NCI-H128 (cell line): Measurements from ENCODE around the gene OR5H14.
"Not testable (repeated sequence)": the region's sequence is repeated elsewhere in the genome, so short reads cannot be mapped to it uniquely, and the experiment has no call there.

Experiments used
- DNase-seq: peaks from one replicate; lab custom pipeline; 2025; ENCODE audit not compliant: unreplicated experiment; lab: John Stamatoyannopoulos, UW

The OR5H14 gene

DNA sequence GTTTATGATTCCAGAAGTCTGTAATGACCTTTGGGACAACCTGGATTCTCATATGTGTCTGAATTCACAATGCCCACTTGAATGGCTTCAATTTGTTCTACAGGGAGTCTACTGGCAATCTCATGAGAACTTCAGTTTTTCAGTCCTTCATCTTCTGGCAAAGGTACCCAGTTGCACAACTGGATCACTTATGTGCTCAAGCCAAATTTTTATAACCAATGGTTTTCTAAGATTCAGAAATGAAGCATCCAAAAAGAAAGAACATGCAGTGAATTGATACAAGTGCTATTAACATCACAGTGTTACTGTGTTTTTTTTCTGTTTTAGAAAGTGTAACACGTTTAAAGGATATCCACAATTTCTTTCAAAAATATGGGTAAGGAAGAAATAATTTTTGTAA is at the start of gene OR5H14:
Gene OR5H14, plus strand, starts transcription at position 301 of the 400 bp plus-strand sequence. CDS start 1,907 bp downstream, outside the sequence.
- no peak for DNase-seq

- DNase-seq: no peak
These were observed 47.4 kb upstream of the OR5H14 start for GRCh38 chr3:98099848-98100247.

GRCh38 chr3:98108162-98108561 is 39.1 kb upstream of the OR5H14 start:
- DNase-seq: no peak

GRCh38 chr3:98109807-98110549 is 37.3 kb upstream of the OR5H14 start:
- no peak for DNase-seq

DNA sequence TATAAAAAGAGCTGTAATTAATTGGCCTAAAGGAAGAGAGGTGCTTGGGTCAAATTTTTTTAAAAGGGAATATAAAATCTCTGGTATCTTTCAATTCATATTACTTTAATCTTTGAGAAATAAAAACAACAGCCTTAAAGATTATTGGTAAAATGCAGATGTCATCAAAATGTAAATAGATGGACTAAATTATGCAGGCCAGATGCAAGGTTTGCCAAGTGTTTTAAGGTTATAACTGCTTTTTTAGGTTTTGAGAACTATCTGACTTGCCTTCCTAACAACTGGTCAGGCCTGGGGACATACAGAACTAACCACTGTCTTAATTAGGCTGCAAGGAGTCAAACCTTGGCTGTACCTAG is 36.8 kb upstream of the OR5H14 start:
- DNase-seq: no peak

DNA sequence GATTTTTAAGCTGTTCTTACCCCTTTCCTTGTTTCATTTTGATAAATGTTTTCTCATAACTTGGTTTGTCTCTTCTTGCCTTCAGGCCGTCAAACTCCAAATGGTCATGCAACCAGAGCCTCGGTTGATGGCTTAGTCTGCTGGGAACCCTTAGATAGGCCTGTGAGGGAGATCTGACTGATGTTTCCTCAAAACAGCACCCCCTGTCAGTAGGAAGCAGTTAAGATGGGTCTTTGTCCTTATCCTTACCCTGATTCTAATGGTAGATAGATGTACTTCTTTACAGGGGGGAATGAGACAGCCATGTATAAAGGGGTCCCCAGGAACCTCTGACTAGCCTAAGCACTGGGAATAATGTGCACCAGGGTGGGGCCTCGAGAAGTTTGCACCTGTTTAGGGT is 33.0 kb upstream of the OR5H14 start:
- DNase-seq: no peak

- DNase-seq: no peak
These were observed 31.6 kb upstream of the OR5H14 start for GRCh38 chr3:98115717-98116116.

DNA sequence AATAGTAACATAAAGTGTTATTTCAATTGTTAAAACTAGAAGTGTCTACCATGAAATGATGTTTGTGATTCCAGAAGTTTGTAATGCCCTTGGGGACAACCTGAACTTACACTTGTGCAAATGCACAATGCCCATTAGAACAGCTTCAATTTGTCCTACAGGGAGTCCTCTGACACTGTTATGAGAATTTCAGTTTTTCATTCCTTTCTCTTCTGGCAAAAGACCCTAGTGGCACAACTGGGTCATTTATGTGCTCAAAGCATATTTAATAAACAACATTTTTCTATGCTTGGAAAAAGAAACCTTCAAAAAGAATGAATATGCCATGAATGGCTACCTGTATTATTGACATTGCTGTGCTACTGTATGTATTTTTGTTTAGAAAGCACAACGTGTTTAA is 16.9 kb upstream of the OR5H14 start, which contains the start of gene OR5H1:
Gene OR5H1, plus strand, starts transcription at position 301 of the 400 bp plus-strand sequence. CDS start 1,977 bp downstream, outside the sequence.
- DNase-seq: no peak

- no peak for DNase-seq
These were observed 10.6 kb upstream of the OR5H14 start for GRCh38 chr3:98136631-98137030.

DNA sequence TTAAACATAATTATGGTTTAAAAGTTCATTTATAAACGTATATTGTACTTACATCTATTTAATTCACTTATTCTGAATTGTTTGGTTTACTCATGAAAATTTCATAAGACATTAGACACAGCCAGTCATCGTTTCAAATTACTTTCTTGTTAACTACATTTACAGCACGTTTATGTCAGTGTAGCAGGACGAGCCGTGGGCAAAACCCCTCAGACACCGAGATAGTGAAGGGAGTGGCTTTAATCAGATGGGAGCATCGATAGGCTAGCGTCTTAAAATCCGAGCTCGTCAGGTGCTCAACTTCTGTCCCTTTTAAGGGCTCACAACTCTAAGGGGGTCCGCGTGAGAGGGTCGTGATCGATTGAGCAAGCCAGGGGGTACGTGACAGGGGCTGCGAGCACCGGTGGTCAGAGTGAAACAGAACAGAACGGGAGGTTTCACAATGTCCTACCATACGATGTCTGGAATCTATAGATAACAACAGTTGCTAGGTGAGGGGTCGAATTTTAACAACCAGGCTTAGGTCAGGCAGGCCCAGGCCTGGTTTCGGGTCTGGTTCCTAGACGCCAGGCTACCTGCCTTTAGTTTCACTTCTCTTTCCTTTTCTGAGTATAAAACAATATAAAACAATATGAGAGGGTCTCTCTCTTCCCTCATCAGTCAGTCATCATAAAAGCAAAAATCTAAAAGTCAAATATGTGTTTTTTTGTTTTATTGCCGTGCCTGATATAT is 9.3 kb upstream of the OR5H14 start:
- not testable (repeated sequence) for DNase-seq

- no peak for DNase-seq
These were observed 6.7 kb upstream of the OR5H14 start for GRCh38 chr3:98140531-98140930.

DNA sequence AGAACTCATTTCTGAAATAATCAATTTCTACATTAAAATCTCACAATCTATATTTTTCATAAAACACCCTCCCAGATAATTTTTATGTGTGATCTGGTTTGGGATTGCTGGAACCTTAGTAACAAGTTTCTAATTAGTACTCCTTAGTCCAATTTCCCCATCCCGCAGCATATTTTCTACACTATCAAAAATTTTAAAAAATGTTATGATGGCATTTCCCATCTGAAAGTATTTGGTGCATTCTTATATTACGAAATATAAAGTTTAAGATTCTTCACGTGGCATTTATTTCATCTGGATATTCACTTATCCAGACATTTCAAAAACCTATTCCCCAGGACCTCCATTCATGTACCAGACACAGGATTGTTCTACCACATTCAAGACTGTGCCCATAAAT is 1.5 kb downstream of the OR5H14 start:
- no peak for DNase-seq

- not testable (repeated sequence) for DNase-seq
These were observed 2.2 kb downstream of the OR5H14 start for GRCh38 chr3:98149456-98149855.

DNA sequence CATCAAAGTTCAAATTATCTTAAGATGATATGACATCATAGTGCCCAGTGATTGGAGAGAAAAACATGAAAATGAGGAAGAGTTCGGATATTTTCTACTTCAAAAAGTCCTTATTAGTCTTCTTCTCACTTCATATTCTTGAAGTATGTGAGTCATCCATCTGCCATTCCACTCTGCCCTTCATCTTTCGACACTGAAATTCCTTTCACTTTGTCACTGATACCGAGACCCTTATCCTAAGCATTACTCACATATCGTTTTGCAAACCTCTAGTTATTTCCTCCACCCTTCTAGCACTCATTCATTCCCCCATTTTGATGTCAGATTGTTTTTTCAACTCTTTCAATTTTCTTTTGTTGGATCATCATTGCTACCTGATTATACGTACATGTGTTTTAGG is 4.0 kb downstream of the OR5H14 start:
- no peak for DNase-seq

GRCh38 chr3:98166396-98166795 is 19.1 kb downstream of the OR5H14 start, which contains the start of gene OR5H15:
TSS of gene OR5H15 (plus strand) at chr3:98166696. CDS start at chr3:98168700, 2,004 bp downstream.
- no peak for DNase-seq

- DNase-seq: no peak
These were observed 23.8 kb downstream of the OR5H14 start for GRCh38 chr3:98171071-98171470.

GRCh38 chr3:98172621-98173020 is 25.3 kb downstream of the OR5H14 start:
- DNase-seq: no peak

GRCh38 chr3:98180319-98180890 is 33.1 kb downstream of the OR5H14 start:
- no peak for DNase-seq

- DNase-seq: no peak
These were observed 34.9 kb downstream of the OR5H14 start for GRCh38 chr3:98182196-98182595.

- no peak for DNase-seq
These were observed 37.9 kb downstream of the OR5H14 start for GRCh38 chr3:98185180-98185579.

- DNase-seq: no peak
These were observed 41.3 kb downstream of the OR5H14 start for GRCh38 chr3:98188545-98188944.

GRCh38 chr3:98190911-98191310 is 43.6 kb downstream of the OR5H14 start:
- DNase-seq: not testable (repeated sequence)
